NB4 (cell line): ENCODE results near the gene RPL32.

Experiments
- POLR2A ChIP-seq: IDR thresholded peaks from 2 replicates; pipeline ENCODE4 v1.6.1; 2011; ENCODE audit warnings: mild to moderate bottlenecking; ENCODE audit not compliant: insufficient read length; ENCODE audit errors: extremely low read depth
- TF ChIP-seq, protein P1 (sequence below): IDR thresholded peaks from one replicate; pipeline ENCODE4 v1.5.1; 2012; ENCODE audit warnings: low read depth, low read length
- TF ChIP-seq, protein P2 (sequence below): IDR thresholded peaks from 2 replicates; pipeline ENCODE4 v1.6.1; 2011; ENCODE audit warnings: low read depth, low read length

DNA sequence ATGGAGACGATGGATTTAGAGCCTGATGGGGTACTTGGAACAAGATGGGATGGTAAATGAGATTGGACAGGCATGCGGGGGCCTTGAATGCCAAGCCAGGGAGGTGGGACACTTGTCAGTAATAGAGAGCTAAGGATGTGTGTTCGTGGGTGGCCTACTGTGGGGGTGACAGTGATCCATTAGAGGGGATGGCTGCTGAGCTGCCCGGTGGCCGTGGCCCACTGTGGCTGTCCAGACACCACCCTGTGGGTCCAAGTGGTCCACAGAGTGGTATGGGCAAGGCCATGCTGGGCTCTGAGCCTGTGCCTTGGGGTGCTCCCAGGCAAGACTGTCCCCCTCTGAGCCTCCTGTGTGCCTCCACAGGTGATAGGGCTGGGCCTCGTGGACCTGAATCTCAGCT lies 27.4 kb downstream of the RPL32 start:
- TF ChIP-seq, protein P1, sequence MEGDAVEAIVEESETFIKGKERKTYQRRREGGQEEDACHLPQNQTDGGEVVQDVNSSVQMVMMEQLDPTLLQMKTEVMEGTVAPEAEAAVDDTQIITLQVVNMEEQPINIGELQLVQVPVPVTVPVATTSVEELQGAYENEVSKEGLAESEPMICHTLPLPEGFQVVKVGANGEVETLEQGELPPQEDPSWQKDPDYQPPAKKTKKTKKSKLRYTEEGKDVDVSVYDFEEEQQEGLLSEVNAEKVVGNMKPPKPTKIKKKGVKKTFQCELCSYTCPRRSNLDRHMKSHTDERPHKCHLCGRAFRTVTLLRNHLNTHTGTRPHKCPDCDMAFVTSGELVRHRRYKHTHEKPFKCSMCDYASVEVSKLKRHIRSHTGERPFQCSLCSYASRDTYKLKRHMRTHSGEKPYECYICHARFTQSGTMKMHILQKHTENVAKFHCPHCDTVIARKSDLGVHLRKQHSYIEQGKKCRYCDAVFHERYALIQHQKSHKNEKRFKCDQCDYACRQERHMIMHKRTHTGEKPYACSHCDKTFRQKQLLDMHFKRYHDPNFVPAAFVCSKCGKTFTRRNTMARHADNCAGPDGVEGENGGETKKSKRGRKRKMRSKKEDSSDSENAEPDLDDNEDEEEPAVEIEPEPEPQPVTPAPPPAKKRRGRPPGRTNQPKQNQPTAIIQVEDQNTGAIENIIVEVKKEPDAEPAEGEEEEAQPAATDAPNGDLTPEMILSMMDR: no peak
- TF ChIP-seq POLR2A: no peak
- TF ChIP-seq, protein P2, sequence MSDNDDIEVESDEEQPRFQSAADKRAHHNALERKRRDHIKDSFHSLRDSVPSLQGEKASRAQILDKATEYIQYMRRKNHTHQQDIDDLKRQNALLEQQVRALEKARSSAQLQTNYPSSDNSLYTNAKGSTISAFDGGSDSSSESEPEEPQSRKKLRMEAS: no peak
